Chondrocyte (in vitro differentiated cells): Measurements from ENCODE around the gene SIGLEC9. TPM values are rescaled to one million over a fixed set of nuclear protein-coding genes. Genes with fewer than 3 reads are reported as not detected.

Source experiments
- DNase-seq: peaks from one replicate; pipeline ENCODE4 v3.0.0; 2021; ENCODE audit warnings: mixed read lengths, low spot score
- H3K27ac Mint-ChIP-seq: one replicate; pipeline ENCODE4 v1.8.0; 2021; ENCODE audit warnings: mild to moderate bottlenecking, moderate library complexity, mixed read lengths; ENCODE audit not compliant: unreplicated experiment
- H3K27me3 Mint-ChIP-seq: 2 replicates; pipeline ENCODE4 v1.8.0; 2021; ENCODE audit warnings: low read depth, mixed read lengths
- H3K36me3 Mint-ChIP-seq: 2 replicates; pipeline ENCODE4 v1.8.0; 2021; ENCODE audit warnings: low read depth, mixed read lengths
- H3K4me1 Mint-ChIP-seq: 2 replicates; pipeline ENCODE4 v1.8.0; 2021; ENCODE audit warnings: low read depth, mild to moderate bottlenecking, mixed read lengths
- H3K4me3 Mint-ChIP-seq: one replicate; pipeline ENCODE4 v1.8.0; 2021; ENCODE audit warnings: mild to moderate bottlenecking, moderate library complexity, mixed read lengths; ENCODE audit not compliant: unreplicated experiment
- H3K9me3 Mint-ChIP-seq: 2 replicates; pipeline ENCODE4 v1.8.0; 2021; ENCODE audit warnings: low read depth, mixed read lengths
- total RNA-seq: library from RNA; stranded (reverse); gene quantifications from 3 replicates; pipeline ENCODE4 v1.2.1, GENCODE V29; 2021
- TF ChIP-seq, protein P1 (sequence below): fragments of 200-600 bp; sonication (generic); IDR thresholded peaks from 2 replicates; pipeline ENCODE4 v1.5.0; 2021; ENCODE audit warnings: antibody characterized with exemption, mild to moderate bottlenecking, moderate library complexity

SIGLEC9 gene
- total RNA-seq, 1 donor from 2014 or later = not detected

DNA sequence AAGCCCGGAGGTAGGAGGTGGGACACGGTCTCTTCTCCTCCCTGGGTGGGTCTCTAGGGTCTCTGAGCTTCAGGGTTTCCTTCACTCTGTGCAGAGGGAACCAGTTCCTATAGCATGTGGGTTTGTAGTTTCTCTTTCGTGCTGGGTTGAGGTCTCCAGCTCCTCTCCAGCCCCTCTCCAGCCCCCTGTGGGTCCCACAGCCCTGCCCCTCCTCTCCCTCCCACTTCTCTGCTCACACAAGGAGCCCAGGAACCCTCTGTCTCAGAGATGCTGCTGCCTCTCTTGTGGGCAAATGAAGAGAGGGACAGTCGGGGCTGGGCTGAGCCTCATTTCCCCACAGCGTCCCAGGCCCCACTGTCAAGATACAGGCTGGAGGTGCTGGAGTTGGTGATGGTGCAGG lies 18.8 kb downstream of the SIGLEC9 start:
- no peak for DNase-seq
- Mint-ChIP-seq H3K27me3 (peaks cover 24% of the 10 kb centered on the region), H3K36me3 (no peaks in the 10 kb centered on the region), H3K27ac (no peak overlapping the region), H3K9me3 (no peaks in the 10 kb centered on the region), H3K4me1 (no peaks in the 10 kb centered on the region), H3K4me3 (no peak overlapping the region)
- TF ChIP-seq, protein P1, sequence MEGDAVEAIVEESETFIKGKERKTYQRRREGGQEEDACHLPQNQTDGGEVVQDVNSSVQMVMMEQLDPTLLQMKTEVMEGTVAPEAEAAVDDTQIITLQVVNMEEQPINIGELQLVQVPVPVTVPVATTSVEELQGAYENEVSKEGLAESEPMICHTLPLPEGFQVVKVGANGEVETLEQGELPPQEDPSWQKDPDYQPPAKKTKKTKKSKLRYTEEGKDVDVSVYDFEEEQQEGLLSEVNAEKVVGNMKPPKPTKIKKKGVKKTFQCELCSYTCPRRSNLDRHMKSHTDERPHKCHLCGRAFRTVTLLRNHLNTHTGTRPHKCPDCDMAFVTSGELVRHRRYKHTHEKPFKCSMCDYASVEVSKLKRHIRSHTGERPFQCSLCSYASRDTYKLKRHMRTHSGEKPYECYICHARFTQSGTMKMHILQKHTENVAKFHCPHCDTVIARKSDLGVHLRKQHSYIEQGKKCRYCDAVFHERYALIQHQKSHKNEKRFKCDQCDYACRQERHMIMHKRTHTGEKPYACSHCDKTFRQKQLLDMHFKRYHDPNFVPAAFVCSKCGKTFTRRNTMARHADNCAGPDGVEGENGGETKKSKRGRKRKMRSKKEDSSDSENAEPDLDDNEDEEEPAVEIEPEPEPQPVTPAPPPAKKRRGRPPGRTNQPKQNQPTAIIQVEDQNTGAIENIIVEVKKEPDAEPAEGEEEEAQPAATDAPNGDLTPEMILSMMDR = no peak

DNA sequence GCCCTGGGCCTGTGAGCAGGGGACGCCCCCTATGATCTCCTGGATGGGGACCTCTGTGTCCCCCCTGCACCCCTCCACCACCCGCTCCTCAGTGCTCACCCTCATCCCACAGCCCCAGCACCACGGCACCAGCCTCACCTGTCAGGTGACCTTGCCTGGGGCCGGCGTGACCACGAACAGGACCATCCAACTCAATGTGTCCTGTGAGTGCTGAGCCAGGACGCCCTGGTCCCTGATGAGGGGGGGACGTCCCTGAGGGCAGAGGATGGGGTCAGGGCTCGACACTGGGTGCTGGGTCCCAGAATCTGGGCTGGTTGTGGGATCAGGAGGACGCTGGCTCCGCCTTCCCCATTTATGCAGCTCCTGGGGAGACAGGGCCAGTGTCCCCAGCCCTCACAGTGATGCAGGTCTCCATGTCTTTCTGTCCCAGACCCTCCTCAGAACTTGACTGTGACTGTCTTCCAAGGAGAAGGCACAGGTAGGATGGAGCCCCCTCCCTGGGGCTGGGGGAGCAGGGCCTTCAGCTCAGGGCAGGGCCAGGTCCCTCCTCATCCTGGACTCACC lies 19.9 kb downstream of the SIGLEC9 start:
- Mint-ChIP-seq H3K9me3 (peaks cover 5% of the 10 kb centered on the region), H3K27me3 (peaks cover 21% of the 10 kb centered on the region), H3K4me3 (no peak overlapping the region), H3K36me3 (no peaks in the 10 kb centered on the region), H3K27ac (no peak overlapping the region), H3K4me1 (no peaks in the 10 kb centered on the region)
- no peak for DNase-seq
- TF ChIP-seq, protein P1 = no peak

DNA sequence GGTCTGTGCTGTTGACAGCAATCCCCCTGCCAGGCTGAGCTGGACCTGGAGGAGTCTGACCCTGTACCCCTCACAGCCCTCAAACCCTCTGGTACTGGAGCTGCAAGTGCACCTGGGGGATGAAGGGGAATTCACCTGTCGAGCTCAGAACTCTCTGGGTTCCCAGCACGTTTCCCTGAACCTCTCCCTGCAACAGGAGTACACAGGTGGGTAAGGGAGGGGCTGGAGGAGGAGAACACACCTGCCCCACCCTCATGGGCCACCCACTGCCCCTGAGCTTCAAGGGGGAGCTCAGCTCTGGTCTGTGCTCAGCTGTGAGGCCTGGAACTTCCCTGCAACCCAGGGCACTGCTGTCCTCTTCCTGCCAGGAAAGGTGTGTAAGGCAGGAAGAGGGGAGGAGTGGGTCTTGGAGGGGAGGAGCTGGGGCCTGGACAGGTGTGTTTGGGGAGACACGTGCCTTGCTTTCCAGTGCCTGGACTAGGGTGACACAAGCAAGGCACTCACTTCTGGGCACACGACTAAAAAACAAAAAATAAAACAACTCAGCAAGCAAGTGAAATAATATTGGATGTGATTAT lies 21.3 kb downstream of the SIGLEC9 start:
- Mint-ChIP-seq H3K4me1 (no peaks in the 10 kb centered on the region), H3K4me3 (no peak overlapping the region), H3K27ac (no peak overlapping the region), H3K36me3 (no peaks in the 10 kb centered on the region), H3K9me3 (peaks cover 12% of the 10 kb centered on the region), H3K27me3 (peaks cover 16% of the 10 kb centered on the region)
- TF ChIP-seq, protein P1 = no peak
- DNase-seq = no peak

DNA sequence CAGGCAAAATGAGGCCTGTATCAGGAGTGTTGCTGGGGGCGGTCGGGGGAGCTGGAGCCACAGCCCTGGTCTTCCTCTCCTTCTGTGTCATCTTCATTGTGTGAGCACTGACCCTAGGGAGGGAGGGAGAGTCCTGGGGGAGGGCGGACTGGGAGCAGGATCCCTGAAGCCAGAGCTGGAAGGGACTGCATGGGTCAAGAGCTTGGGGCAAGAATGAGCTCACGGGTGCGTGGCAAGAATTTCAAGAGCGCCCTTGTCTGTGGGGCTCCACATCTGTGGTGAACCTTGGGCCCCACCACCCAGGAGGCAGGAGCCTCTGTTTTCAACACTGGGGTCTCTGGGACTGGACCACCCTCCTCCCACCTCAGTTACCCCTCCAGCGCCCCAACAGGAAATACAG lies 22.0 kb downstream of the SIGLEC9 start:
- H3K4me3 Mint-ChIP-seq = no peak overlapping the region
- TF ChIP-seq, protein P1 = no peak
- H3K4me1 Mint-ChIP-seq = no peaks in the 10 kb centered on the region
- peaks cover 9% of the 10 kb centered on the region for H3K27me3 Mint-ChIP-seq
- H3K27ac Mint-ChIP-seq = no peak overlapping the region
- H3K36me3 Mint-ChIP-seq = no peaks in the 10 kb centered on the region
- DNase-seq = no peak
- peaks cover 15% of the 10 kb centered on the region for H3K9me3 Mint-ChIP-seq

DNA sequence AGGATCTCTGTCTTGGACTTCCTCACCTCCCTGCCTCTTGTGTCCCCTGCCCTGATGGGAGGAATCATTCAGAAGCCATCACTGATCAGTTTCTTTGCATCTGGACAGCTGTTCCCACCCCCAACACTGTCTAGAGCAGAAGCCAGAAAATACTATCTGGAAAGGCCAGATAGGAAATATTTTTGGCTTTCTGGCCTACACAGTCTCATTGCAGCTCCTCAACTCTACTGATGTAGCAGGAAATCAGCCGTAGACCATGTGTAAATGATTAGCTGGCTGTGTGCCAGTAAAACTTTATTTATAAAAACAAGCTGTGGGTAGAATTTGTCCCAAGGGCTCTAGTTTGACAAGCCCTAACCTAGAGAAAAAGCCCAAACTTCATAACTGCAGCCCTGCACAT lies 23.0 kb downstream of the SIGLEC9 start:
- H3K27ac Mint-ChIP-seq = no peak overlapping the region

More for the DNA sequence above, 23.0 kb downstream of the SIGLEC9 start:
- TF ChIP-seq, protein P1 = no peak
- H3K36me3 Mint-ChIP-seq = no peaks in the 10 kb centered on the region
- H3K9me3 Mint-ChIP-seq = peaks cover 15% of the 10 kb centered on the region
- no peaks in the 10 kb centered on the region for H3K4me1 Mint-ChIP-seq
- H3K4me3 Mint-ChIP-seq = no peak overlapping the region
- peaks cover 5% of the 10 kb centered on the region for H3K27me3 Mint-ChIP-seq
- no peak for DNase-seq
